ENCODE results near the gene DUSP22.
"Not testable (repeated sequence)": the region's sequence is repeated elsewhere in the genome, so short reads cannot be mapped to it uniquely, and the experiment has no call there.

DUSP22 gene

GRCh38 chr6:325161-325860 is 33.0 kb downstream of the DUSP22 start:
- not testable (repeated sequence) for DNase-seq

GRCh38 chr6:326066-326465 is 33.8 kb downstream of the DUSP22 start:
- not testable (repeated sequence) for DNase-seq

- DNase-seq: no peak
Observed at GRCh38 chr6:326896-327537, 34.7 kb downstream of the DUSP22 start.

DNA sequence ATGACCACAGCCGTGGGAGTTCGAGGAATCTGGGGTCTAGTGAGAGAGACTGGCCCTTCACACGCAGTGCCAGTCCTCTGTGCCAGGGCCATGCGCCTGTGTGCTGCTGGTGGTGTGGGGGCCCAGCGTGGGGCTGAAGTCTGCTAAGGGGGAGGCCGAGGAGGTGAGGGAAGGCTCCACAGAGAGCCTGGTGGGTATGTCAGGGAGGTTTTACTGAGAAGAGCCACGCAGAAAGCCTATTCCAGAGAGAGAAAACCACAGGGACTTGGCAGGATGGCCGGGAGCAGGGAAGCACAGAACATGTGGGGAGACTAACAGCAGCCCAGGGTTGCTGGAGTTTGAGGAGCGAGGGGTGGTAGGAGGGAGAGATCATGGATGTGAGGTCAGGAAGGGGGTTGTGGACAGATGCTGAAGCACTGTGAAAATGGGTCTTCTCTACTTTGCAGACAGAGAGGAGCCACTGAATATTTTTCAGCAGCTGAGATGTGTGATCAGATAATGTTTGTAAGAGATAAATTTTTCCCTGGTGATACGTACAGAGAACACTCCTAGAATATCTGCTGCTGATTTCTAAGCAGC is 35.3 kb downstream of the DUSP22 start:
- DNase-seq: no peak

- DNase-seq: no peak
Observed at GRCh38 chr6:328136-328670, 35.9 kb downstream of the DUSP22 start.

GRCh38 chr6:328924-329323 is 36.6 kb downstream of the DUSP22 start:
- DNase-seq: no peak

DNA sequence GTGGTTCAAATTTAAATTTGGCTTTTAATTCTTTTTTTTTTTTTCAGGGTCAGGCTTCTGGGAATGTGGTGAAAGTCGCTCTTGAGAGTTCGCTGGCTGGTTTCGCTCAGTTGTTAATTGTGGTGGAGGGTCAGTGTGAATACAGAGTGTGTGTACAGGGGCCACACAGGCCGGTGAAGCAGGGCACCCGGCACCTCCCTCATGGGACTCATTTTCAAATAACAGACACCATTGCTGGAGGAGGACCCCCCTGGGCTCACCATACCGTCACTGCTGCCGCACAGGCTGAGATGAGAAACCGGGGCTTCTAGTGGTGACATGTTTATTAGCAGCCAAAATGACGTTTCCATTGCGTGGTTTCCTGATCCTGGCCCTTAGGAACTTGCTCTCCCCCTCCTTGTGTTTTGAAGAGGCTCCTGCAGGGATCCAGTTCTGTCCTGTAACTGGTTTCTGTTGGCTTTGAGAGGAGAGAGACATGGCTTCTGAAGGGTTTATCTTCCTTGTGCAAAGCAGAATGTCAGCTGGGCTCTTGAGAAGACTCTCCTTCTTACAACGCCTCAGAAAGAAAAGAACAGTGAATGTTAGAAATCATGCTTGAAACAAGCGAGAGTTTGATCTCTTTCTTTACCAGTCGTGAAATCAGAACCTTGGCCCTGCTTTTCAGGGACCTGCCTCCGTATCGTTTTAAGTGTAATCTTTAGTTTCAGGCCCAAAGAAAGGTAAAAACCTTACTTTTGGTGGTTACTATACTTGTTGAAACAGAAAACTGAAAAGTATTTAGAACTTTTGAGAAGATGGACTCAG is 37.8 kb downstream of the DUSP22 start:
- no peak for DNase-seq

GRCh38 chr6:330948-331347 is 38.7 kb downstream of the DUSP22 start:
- no peak for DNase-seq

- no peak for DNase-seq
Observed at GRCh38 chr6:331622-332521, 39.6 kb downstream of the DUSP22 start.

DNA sequence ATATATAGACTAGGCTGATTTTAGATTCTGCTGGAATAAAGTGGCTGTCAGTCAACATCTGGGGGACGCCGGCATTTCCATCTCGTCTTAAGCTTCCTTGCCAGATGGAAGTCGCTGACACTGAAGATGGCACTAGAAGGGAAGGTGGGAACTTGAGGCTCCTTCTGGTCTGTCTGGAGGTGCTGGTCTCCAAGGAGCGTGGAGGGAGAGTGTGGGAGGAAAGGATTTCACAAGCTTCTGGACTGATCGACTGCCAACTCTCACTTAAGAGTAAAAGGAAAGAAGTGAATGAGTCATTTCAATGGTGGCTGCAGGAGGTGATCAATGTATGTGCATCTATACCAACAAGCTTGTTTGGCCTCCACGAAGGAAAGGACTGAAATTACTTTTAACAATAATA is 40.4 kb downstream of the DUSP22 start:
- DNase-seq: no peak

DNA sequence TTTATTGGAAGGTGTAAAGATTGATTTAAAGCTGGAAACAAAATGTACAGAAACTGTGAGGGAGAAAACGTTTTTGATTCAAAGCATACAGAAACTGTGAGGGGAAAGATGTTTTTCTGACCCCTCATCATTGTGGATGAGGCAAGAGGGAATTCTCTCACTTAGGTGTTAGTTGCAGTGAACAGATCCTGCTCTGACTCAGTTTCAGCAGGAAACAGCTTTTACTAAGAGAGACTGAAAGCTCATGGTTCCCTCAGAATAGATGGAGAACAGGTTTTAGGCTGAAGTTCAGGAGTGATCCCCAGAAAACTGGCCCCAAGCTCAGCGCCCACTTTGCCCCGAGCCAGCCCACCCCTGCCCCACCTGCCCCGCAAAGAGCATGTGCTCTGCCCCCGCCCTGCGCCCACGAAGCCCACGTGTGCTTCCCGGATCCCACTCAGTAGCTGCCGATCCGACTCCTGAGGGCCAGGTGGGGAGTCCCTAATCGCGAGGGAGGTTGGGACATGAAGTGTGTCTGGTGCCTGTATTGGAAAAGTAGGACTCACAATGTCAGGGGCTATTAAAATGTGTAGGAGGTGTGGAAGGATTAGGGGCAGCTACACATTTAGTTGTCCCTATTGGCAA is 41.2 kb downstream of the DUSP22 start:
- DNase-seq: no peak

- DNase-seq: no peak
Observed at GRCh38 chr6:334536-335510, 42.5 kb downstream of the DUSP22 start.

GRCh38 chr6:335572-335971 is 43.3 kb downstream of the DUSP22 start:
- DNase-seq: no peak

GRCh38 chr6:336159-337114 is 44.1 kb downstream of the DUSP22 start:
- no peak for DNase-seq

DNA sequence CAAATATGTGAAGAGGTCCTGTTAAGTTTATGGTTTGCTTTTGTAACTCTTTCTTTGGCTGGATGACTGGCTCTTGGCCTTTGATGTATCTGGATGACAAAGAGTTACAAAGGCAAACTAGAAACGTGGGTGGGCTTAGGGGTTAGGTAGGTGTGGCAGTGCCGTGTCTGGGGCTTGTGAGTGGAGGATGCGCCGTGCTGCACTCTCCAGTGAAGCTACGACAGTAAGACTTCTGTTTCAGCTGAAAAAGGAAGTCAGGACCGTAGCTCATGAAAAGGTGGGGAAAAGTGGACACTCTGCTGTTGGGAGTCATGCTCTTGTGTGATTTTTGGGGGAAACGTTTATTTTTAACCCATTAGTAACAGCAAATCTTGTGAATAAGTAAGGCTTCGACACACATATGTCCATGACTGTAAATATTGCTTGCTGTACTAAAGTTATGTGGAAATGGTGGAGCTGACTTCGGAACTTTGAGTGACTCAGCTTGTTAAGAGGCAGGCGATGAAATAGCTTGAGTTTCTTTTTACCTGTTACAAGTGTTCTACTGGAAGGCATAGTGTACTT is 45.6 kb downstream of the DUSP22 start:
- DNase-seq: no peak

GRCh38 chr6:338815-339262 is 46.6 kb downstream of the DUSP22 start:
- DNase-seq: no peak

GRCh38 chr6:339480-339879 is 47.2 kb downstream of the DUSP22 start:
- no peak for DNase-seq

- no peak for DNase-seq
Observed at GRCh38 chr6:340186-340955, 48.1 kb downstream of the DUSP22 start.
